Suppressor macrophage (primary cell): ENCODE results near the gene WDSUB1.

Source experiments
- DNase-seq, 4 experiments: peaks; one replicate each; pipeline ENCODE4 v3.0.0-alpha.2; 2020 to 2022

Gene WDSUB1

DNA sequence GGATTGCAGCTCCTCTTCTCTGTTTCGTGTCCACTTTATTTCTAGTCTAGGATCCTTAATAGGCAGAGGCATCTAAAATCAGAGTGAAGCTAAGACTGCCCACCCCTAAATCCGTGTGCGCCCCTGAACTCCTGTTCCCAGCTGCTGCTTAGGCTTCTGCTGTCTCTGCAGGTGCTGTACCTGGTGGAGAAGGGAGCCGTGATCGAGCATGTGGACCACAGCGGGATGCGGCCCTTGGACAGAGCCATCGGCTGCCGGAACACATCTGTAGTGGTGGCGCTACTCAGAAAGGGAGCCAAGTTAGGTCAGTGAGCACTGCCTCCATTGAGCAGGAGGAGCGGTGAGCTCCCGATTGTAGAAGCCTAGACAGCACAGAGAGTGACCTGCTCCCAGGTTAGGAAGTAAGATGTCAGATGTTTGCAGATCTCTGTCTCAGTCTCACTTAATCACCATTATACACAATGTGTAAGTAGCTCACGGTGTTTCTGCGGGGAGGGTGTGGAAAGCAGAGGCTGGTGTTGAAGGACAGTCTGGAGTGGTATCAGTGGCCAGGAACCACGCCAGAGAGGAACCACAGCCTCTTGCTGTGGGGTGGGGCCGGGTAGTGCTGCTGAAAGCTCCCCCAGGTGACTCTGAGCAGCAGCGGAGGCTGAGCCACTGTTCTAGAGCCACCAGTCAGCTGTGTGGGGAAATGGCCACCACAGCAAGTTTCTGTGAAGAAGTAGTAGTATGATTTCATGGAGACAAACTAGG lies 62.3 kb downstream of the WDSUB1 start:
- no peak for DNase-seq

DNA sequence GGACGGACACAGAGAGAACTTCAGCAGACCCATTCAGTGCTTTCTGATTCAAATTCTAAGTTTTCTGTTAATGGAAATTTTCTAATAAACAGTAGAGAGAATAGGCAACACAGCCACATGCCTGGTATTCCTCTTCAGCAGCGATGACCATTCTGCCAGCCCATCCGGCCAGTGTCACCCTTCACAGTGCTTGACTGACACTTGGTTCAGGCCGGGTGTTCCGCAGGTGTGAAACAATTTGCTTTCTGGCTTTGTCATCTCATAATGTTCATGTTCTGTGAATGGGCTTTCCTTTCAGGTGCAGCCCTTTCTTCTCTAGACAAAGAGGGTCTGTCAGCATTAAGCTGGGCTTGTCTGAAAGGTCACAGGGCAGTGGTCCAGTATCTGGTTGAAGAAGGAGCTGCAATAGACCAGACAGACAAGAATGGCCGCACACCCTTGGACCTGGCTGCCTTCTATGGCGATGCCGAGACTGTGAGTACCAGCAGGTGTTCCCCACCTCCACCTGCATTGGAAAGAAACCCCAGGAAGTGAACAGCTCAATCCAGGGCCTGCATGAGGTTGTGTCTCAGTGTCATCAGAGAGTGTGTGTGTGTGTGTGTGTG lies 67.0 kb downstream of the WDSUB1 start:
- DNase-seq, result no peak

DNA sequence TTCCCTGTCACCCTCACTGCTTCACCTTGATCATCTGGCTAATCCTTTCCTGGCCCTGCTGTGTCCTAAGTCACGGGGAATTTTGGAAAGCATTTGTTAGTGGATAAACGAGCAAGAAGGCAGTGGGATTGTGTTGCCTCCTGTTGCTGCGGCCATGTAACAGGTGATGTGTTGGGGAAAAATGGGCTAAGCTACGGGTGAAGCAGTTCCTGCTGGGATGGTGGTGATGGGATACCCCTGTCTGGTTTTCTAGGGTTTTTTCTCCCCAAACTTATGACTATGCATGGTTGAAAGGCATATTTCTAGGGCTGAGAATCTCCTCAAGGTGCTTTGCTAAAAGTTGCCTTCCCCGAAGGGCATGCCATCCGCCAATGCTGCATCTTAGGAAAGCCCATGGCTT lies 68.1 kb downstream of the WDSUB1 start:
- DNase-seq, result no peak

GRCh38 chr2:159217676-159218075 lies 68.8 kb downstream of the WDSUB1 start:
- no peak for DNase-seq

- no peak for DNase-seq
Measured at GRCh38 chr2:159215116-159215515, 71.4 kb downstream of the WDSUB1 start.

DNA sequence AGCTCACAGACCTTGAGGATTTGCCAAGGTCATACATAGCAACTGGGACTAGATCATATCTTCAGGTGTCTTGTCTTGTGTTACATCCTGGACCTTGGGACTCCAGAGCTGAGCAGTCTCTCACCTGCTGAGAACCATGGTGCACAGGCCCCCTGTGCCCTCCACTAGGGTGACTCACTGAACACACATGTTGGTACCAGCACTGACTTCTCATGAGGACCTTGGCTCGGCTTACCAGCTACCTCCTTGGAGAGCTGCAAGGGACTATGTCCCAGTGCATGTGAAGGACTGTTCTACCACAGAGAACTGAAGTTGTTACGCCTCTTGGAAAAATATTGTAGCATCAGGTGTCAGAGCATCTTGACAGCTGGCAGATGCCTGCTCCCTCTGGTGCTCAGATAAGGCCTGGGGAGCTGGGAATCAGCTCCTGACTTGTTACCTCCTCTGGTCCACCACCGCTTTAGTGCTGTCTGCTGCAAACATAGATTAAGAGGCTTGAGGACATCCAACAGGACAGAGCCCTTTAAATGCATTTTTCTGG lies 72.1 kb downstream of the WDSUB1 start:
- no peak for DNase-seq

DNA sequence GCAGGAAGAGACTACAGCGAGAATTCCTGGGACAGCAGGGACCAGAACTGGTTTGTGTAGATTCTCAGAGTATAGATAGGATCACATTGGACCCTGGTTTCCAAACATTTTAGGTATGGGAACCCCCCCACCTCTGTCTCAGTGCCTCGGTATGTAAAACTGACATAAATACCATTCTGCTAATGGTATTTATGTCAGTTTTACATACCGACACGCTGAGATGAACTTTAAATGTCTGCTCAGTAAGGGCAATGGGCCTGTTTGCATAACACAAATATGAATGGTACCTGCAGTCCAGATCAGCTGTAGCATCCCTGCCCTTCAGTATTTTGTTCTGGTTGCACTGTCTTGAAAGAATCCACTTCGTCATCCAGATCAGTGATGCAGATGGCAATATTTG lies 73.2 kb downstream of the WDSUB1 start:
- no peak for DNase-seq

DNA sequence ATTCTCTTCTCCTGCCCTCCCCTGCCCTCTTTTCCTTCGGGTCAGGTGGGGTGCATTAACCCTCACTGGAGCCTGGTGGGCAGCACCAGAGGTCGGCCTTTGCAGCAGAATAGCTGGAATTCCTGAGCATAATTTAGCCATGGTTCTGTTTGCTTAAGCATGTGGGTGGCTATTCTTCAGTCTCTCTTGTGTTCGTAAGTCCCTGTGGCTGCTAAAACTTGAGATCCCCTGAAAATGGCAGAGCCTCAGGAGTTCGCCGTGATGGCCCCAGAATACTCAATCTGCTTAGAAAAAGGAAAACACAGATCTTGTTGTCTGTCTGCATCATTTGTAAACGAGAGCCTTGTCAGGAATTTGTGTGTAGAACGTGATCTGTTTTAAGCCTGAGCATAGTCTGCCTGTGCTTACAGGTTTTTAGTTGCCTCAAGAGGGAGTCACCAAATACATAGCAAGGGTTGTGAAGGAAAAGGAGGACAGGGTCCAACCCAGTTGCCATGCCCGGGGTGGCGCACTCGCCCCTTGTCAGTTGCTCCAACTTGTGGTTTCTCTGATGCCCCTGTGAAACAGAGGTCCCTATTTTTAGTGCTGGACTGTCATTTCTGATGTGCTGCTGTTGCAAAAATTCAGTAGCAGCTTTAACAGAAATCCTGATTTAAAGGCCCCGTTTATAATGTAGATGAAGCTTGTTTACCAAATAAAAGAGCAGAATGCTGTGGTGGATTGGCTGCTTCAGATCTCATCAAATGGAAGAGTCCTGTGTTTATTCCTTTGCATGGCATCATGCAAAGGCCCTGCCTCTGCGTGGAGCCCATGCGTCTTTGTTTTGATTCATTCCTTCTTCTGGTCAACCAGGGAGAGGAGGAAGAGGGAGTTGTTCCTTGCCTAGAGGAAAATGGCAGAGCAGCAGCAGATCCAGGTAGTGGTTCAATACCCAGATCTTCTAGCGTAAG lies 74.8 kb downstream of the WDSUB1 start:
- DNase-seq, result no peak

DNA sequence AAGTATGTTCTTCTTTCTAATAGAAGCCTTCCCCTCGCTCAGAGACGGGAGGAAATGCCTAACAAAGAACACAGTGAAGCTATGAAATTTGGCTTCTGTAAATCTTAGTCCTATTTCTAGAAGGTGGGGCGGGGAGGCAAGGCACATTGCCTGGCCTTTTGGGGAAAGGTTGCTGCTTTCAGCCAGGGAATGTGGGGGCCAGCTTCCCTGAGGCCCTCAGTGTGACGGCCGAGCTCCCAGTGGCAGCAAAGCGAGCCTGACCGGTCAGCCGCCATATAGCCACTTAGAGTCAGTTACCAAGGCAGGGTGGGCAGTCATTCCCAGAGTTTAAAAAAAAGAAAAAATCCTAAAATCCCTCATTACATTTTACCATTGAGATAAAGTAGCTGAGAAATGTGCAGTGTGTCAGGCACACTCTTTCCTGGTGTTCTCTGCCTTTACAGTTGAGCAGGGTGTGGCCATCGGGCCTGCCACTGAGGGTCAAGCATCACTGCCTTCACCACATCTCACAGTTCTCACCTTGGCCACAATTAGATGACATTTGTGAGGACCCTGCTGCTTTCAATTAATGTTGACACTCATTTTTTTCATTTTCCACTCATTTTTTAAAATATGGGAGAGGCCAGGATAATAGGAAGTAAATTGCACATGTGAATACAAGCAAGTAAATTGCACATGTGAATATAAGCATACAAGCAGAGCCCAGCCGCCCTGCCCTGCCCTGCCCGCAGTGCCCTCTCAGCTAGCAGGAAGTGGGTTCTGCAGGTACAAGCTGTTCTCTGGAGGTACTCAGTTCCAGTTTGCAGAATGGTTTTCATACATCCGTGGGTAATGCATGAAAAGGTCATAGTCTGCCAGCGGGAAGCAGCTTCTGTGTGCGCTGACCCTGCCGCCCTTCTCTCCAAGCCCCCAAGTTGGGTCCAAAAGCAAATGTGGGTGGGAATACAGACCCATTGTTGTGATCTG lies 76.9 kb downstream of the WDSUB1 start:
- DNase-seq, result no peak

- DNase-seq, result no peak
Measured at GRCh38 chr2:159208438-159208837, 78.1 kb downstream of the WDSUB1 start.

- DNase-seq, result no peak
Measured at GRCh38 chr2:159206736-159207380, 79.6 kb downstream of the WDSUB1 start.

DNA sequence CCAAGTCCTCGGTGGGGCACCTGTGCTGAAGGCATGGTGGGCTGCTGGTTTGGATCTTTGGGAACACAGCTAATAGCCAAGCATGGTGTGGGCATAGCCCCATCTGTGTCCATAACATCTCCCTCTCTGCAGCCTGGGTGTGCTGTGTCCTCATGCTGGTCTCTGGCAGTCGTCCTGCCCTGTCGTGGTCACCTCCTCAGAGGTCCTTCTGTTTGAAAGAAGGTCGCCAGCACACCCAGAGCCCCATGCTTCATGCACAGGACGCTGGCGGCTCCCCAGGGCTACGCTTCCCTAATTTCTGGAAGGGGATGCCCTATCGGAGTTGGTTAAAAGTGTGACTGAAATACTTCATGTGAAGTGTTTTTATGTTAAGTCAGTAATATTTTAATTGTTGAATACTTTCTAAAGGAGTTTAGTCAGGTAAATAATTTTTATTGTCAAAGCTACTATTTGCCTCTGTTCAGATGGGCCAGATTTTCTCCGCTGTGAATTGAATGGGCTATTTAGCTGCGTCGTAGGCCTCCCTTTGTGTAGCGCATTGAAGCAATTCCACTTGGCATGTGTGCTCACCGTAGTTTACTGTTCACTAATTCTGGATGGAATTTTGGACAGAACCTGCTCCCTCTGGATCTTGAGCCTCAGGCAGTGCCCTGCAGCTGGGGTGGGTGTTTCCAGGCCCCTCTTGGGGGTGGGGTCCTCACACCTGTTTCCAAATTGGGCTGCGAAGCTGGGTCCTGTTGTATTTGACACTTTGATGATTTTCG lies 81.9 kb downstream of the WDSUB1 start:
- DNase-seq, result no peak

DNA sequence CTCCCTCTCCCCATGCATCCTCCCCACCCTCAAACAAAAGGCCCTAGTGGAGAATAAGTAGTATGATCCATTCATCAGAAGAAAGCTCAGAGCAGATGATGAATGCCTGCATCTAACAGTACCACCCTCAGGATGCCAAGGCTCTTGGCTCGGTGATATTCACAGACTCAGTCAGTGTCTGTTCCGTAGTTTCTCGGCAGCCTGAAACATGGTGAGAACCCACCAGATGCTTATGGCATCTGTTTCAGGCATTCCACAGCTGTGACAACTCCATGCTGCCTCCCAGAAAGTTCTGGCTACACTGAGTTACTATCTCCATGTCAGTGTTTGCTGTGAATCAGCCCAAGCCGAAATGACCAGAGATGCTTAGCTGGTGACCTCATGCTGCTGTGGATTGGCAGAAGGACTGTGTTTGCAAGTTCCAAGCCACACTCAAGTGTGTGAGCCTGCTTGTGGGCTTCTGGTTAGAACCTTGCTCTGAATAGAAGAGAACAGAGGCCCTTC lies 83.9 kb downstream of the WDSUB1 start:
- no peak for DNase-seq

DNA sequence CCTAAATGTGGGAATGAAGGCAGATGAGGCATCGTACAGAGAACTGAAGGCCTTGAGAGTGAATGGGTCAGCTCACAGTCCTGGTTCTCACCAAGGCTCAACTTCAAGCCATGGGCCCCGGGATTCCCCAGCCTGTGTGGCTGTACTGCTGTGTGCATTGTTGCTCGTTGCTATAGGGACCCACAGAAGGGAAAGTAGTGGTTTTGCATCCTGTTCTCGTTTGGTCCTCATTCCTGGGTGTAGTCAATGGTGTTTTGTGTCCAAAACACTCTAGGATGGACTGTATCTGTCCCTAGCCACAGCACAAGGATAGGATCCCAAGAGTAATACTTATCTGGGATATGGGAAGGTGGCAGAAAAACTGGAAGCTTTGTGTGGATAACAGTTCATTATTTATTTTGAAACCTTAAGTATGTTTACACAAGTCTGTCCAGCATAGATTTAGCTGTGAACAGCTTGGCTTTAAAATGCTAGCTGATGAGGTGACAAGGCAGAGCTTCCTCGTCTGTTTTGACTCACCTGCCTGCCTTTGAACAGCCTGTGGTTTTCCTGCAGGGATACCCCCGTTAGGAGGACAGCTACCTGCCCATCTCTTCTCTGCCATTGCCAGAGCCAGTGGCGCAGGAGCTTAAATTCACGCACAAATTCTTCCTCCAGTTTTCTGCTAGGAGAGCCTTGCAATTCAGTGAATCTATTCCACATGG lies 85.0 kb downstream of the WDSUB1 start:
- DNase-seq, result no peak

DNA sequence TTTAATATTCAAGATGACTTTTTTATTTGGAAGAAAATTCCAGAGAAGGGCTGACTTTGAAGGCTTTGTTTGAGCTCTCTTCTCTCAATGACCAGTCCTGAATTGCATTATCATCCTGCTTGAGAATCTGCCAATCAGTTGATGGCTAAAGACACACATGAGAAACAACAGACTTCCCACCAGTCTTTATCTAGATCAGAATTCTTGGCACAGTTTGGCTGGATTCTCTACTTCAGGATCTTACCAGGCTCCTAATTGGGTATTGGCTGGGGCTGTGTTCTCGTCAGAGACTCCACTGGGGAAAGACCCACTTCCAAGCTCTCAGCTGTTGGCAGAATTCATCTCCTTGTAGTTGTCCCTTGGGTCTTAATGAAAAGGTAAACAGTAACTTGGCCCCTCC lies 86.0 kb downstream of the WDSUB1 start:
- no peak for DNase-seq

DNA sequence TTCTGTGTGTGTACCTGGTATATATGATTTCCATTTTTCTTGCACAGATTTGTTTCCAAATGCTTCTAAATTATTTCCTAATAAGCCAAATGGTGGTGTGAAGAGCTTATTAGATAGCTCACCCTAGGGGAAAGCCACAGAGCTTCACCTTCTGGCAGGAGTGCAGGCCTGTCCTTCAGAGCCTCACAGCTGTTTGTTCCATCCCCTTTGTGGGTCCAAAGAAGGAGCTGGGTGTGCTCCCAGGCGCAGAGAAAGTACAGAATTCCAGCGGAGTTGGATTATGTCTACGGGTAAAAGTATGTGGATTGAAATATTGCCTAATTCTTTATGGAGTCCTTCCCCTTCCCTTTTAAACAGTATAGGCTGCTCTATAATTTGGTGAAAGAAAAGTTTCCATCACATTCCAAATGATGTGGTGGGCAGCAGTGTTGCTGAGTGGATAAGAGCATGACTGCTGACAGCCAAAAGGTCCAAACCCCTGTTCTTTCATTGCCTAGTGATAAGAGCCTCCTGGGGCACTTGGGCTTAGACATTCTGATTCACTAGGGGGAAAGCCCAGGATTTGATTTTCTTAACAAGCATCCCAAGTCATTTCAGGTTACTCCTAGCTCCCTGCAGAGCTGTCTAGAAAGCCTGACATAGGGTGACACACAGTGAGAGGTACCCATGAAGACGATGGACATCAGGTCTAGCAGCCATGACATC lies 86.6 kb downstream of the WDSUB1 start:
- DNase-seq, result no peak

DNA sequence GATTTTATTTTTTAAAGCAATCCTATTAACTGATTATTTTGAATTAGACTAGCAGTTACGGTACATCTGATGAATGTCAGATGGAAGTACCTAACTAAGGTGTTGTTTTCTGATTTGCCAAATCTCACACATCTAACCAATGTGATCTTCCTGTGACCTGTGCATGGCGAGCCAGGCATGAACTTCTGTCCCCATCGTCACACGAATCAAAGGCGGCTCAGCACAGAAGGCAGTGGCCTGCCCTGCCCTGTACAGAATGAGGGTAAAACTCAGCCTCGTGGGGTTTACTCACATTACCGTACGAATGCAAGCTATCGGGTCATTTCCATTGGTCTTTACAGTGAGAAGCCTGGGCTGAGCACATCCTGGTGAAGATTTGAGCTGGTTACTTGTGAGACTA lies 87.3 kb downstream of the WDSUB1 start:
- DNase-seq, result no peak

DNA sequence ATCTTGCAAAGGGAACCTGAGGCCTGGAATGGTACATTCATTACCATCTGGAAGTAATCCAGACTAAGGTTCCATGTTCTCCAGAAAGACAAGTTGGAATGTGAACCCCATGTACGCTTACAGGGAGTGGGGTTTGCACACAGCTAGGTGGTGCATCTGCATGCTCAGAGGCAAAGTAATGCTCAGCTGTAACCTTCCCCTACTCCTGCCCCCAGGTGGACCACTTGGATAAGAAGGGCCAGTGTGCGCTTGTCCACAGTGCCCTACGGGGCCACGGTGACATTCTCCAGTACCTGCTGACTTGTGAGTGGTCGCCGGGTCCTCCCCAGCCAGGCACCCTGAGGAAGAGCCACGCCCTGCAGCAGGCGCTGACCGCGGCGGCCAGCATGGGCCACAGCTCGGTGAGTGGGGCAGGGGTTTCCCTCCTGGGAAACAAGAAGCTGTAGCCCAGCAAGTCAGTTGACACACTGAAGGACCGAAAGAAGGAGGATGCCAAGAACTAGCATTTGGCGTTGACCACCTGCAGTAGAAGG lies 90.0 kb downstream of the WDSUB1 start:
- DNase-seq, result no peak

DNA sequence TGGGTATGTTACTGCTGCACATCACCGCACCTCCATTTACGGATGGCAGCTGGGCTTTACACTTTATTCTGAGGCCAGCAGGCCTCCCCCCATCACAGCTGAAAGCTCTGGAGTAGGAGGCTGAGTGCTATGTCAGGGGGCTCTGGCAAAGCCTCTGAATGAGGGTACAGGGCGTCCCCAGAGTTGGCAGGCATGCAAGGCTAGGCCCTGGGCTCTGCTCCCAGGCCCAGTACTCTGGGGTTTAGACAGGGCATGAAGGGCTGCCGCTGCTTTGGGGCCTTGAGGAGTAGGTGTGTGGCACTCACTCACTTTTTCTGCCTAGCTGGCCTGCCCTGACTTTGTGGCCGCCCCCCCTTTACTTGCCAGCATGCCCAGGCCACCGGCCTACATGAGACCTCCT lies 90.8 kb downstream of the WDSUB1 start:
- DNase-seq, result no peak
